ENCODE results near the gene TENM3. TPM values are rescaled to one million over a fixed set of nuclear protein-coding genes. Genes with fewer than 3 reads are reported as not detected.
"Not testable (repeated sequence)": the region's sequence is repeated elsewhere in the genome, so short reads cannot be mapped to it uniquely, and the experiment has no call there.

Gene TENM3
- total RNA-seq, 1 donor from 2014 or later: 0.05 TPM

DNA sequence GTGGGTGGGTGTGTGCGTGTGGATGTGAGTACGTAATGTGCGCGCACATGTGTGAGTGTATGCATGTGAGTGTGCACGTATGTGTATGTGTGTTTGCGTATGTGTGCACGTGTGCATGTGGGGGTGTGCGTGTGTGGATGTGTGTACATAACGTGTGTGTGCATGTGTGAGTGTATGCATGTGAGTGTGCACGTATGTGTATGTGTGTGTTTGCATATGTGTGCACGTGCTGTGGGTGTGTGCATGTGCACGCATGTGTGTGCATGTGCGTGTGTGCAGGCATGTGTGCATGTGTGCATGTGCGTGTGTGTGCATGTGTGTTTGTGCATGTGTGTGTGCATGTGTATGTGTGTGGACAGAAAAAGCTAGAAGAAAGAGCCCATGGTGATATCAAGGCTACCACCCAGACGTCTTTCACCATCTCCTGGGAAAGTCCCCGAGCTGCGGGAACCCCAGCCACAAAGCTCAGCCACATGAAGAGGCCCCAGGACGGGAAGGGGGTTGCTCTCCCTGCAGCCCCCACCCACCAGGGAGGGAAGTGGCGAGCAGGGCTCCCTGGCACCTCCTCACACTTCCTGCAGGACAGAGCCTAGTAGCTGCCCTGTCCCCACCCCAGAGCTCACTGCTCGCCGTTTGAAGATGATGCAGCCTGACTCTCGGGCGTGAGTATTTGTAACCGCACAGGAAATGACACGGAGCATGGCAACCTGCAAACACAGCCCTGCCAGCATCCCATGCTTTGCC lies 565.6 kb downstream of the TENM3 start:
- H3K27me3 Mint-ChIP-seq (ENCODE audit: low read depth): peaks cover 15% of the 10 kb centered on the region
- no peak overlapping the region for H3K27ac Mint-ChIP-seq
- DNase-seq (ENCODE audit: low spot score): peak; percentile 71
- intact Hi-C loops (cut with micrococcal nuclease): loop anchor here (1.0 to 5.0 kb wide), 3 partner anchors 109 to 332 kb away; no protein-coding TSS in a partner anchor
- H3K9me3 Mint-ChIP-seq: peaks cover 8% of the 10 kb centered on the region
- peak overlapping the region; percentile 15 for H3K4me3 Mint-ChIP-seq (ENCODE audit: low read depth)
- peaks cover 19% of the 10 kb centered on the region for H3K4me1 Mint-ChIP-seq (ENCODE audit: low read depth)
- peaks cover 6% of the 10 kb centered on the region for H3K36me3 Mint-ChIP-seq (ENCODE audit: low read depth)

DNA sequence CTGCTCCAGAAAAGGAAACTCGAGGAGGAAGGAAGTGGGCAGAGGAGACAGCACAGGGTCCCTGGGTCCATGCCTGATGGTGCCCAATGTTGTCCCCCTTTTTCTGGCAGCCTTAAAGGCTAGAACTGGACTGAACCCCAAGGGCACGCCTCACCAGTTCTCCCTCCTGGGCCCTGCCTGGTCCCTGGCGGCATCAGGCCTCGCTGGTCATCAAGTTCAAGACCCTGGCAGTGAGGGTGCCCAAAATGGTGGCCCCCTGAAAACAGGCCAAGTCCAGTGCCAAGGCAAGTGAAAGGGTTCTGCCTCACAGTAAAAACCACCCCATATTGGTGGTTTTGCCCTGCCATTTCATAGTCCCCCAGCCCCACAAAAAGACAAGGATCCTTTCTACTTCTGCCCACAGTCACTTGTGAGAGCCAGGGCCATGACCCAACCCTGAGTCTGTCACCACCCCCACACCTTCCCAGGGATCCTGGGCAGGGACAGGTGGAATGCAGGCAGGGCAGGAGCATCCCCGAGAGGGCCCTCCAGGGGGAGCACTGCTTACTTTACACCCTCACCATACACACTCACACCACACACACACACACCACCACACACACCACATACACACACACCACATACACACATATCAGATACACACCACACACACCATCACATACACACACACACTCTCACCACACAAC lies 566.4 kb downstream of the TENM3 start:
- intact Hi-C loops (cut with micrococcal nuclease): loop anchor here (1.0 to 5.0 kb wide), 3 partner anchors 109 to 332 kb away; no protein-coding TSS in a partner anchor
- H3K4me1 Mint-ChIP-seq (ENCODE audit: low read depth): peaks cover 19% of the 10 kb centered on the region
- H3K4me3 Mint-ChIP-seq (ENCODE audit: low read depth): peak overlapping the region; percentile 15
- peaks cover 6% of the 10 kb centered on the region for H3K36me3 Mint-ChIP-seq (ENCODE audit: low read depth)
- H3K27me3 Mint-ChIP-seq (ENCODE audit: low read depth): peaks cover 10% of the 10 kb centered on the region
- peaks cover 8% of the 10 kb centered on the region for H3K9me3 Mint-ChIP-seq
- no peak for DNase-seq (ENCODE audit: low spot score)
- no peak overlapping the region for H3K27ac Mint-ChIP-seq

DNA sequence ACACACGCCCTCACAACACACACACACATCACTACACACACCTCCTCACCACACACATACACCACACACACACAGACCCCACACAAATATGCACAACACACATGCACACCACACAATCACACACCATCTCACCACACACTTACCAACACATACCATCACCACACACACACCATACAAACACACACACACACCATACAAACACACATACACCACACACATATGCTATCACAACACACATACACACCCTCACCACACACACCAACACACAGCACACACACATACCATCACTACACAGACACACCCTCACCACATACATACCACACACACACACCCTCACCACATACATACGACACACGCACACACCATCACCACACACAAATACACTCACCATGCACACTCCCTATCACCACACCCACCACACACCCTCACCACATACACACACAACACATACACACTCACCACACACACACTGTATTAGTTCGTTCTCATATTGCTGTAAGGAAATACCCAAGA lies 567.0 kb downstream of the TENM3 start:
- H3K4me1 Mint-ChIP-seq (ENCODE audit: low read depth): peaks cover 19% of the 10 kb centered on the region
- no peak overlapping the region for H3K27ac Mint-ChIP-seq
- no peak overlapping the region for H3K4me3 Mint-ChIP-seq (ENCODE audit: low read depth)
- peaks cover 8% of the 10 kb centered on the region for H3K27me3 Mint-ChIP-seq (ENCODE audit: low read depth)
- peaks cover 6% of the 10 kb centered on the region for H3K36me3 Mint-ChIP-seq (ENCODE audit: low read depth)
- intact Hi-C loops (cut with micrococcal nuclease): no loop called here
- DNase-seq (ENCODE audit: low spot score): no peak
- peaks cover 8% of the 10 kb centered on the region for H3K9me3 Mint-ChIP-seq

DNA sequence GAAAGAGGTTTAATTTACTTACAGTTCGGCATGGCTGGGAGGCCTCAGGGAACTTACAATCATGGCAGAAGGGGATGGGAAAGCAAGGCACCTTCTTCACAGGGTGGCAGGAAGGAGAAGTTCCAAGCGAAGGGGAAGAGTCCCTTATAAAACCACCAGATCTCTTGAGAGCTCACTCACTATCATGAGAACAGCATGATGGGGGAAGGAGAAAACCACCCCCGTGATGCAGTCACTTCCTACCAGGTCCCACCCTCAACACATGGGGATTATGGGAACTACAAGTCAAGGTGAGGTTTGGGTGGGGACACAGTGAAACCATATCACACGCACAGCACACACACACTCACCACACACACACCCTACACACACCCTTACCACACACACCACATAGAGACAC lies 569.7 kb downstream of the TENM3 start:
- intact Hi-C loops (cut with micrococcal nuclease): no loop called here
- H3K36me3 Mint-ChIP-seq (ENCODE audit: low read depth): peaks cover 6% of the 10 kb centered on the region
- no peak for DNase-seq (ENCODE audit: low spot score)
- H3K4me3 Mint-ChIP-seq (ENCODE audit: low read depth): no peak overlapping the region
- no peaks in the 10 kb centered on the region for H3K27me3 Mint-ChIP-seq (ENCODE audit: low read depth)
- H3K27ac Mint-ChIP-seq: no peak overlapping the region
- peaks cover 15% of the 10 kb centered on the region for H3K4me1 Mint-ChIP-seq (ENCODE audit: low read depth)
- peaks cover 8% of the 10 kb centered on the region for H3K9me3 Mint-ChIP-seq

DNA sequence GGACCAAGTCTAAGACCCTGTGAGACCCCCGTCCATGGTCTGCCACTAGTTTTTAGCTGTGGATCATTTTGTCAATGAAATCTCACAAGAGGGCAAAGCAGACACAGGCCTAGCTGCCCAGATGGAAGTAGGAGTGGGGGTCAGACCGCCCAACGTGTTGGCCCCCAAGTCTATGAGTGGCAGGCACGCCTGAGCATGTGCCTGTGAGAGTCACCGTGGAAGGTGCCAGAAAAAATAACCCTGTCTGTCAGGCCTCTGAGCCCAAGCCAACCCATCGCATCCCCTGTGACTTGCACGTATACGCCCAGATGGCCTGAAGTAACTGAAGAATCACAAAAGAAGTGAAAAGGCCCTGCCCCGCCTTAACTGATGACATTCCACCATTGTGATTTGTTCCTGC lies 570.9 kb downstream of the TENM3 start:
- H3K27me3 Mint-ChIP-seq (ENCODE audit: low read depth); H3K36me3 Mint-ChIP-seq (ENCODE audit: low read depth); H3K9me3 Mint-ChIP-seq; DNase-seq (ENCODE audit: low spot score); H3K27ac Mint-ChIP-seq; intact Hi-C loops (cut with micrococcal nuclease); H3K4me1 Mint-ChIP-seq (ENCODE audit: low read depth); H3K4me3 Mint-ChIP-seq (ENCODE audit: low read depth): not testable (repeated sequence)

DNA sequence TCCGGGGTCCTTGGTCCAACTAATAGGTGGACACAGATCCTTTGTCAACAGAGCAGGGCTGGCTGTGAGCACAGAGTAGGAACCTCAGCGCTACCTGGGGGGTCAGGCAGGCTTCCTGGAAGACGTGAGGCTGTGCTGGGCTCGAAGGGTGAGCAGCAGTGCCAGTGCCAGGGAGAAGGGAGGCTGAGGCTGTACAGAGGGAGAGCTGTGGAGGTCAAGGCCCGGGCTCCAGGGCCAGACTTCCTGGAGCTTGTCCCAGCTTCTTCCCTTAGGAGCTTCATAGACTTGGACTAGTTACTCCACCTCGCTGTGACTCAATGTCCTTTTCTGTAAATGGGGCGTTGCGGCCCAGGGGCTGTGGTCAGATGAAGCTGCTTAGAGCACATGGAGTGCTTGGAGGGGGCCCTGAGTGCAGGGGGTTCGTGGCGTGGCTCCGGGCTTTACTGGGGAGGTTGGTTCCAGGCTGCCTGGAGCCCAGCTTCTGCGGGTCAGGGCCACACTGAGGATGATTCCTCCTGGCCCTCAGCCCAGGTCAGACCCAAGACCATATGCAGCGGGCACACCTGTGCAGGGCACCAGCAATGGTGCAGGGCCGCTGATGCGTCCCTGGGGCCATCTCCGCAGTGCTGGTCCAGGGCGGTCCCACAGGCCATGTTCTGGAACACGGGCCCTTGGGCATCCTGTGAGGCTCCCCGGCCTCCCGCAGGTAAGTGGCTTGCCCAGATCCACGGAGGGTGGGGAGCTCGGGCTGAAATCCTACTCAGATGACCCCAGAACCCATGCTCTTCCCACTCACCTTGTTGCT lies 575.9 kb downstream of the TENM3 start:
- no peak for DNase-seq (ENCODE audit: low spot score)
- no peaks in the 10 kb centered on the region for H3K36me3 Mint-ChIP-seq (ENCODE audit: low read depth)
- peaks cover 9% of the 10 kb centered on the region for H3K4me1 Mint-ChIP-seq (ENCODE audit: low read depth)
- no peaks in the 10 kb centered on the region for H3K27me3 Mint-ChIP-seq (ENCODE audit: low read depth)
- no peak overlapping the region for H3K4me3 Mint-ChIP-seq (ENCODE audit: low read depth)
- intact Hi-C loops (cut with micrococcal nuclease): no loop called here
- no peaks in the 10 kb centered on the region for H3K9me3 Mint-ChIP-seq
- no peak overlapping the region for H3K27ac Mint-ChIP-seq

DNA sequence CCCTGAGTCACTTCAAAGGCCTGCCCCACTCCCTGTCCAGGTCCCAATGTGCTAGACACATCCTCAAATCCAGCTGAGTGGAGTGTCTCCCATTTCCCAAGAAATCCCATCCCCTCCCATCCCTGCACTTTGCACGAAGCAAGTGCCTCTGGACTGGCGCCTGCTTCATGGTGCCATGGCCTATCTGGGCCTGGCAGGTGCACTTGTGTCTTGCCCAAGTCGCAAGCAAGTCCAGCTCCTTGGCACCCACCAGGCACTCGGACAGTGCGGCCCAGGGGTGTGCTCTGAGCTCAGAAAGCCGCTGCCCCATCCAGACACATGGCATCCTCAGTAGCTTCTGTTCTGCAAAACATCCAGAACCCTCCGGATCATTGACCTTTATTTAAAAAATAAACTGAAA lies 576.5 kb downstream of the TENM3 start:
- peaks cover 11% of the 10 kb centered on the region for H3K4me1 Mint-ChIP-seq (ENCODE audit: low read depth)
- no peaks in the 10 kb centered on the region for H3K36me3 Mint-ChIP-seq (ENCODE audit: low read depth)
- H3K27me3 Mint-ChIP-seq (ENCODE audit: low read depth): no peaks in the 10 kb centered on the region
- no peak overlapping the region for H3K4me3 Mint-ChIP-seq (ENCODE audit: low read depth)
- no peak for DNase-seq (ENCODE audit: low spot score)
- no peak overlapping the region for H3K27ac Mint-ChIP-seq
- no peaks in the 10 kb centered on the region for H3K9me3 Mint-ChIP-seq
- intact Hi-C loops (cut with micrococcal nuclease): no loop called here

DNA sequence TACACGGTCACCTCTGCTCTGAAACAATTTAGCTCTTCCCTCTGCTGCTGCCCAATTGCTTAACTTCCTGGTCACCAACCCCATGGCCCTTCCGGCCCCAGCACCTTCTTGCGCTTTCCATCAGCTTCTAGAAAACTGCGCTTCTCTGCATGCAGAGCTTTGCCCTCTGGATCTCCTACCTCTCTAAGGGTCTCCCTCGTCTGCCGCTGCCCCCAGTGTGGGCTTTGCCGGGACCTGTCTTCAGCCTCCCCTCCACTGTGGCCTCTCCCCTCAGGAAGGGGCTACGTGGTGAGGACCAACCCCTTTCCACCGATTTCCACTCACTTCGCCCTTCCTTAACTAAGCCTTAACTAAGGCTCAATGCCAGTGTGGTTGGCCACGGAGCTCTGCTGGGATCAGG lies 579.4 kb downstream of the TENM3 start:
- no peak overlapping the region for H3K27ac Mint-ChIP-seq
- H3K9me3 Mint-ChIP-seq: no peaks in the 10 kb centered on the region
- intact Hi-C loops (cut with micrococcal nuclease): no loop called here
- H3K4me3 Mint-ChIP-seq (ENCODE audit: low read depth): no peak overlapping the region
- no peaks in the 10 kb centered on the region for H3K36me3 Mint-ChIP-seq (ENCODE audit: low read depth)
- no peaks in the 10 kb centered on the region for H3K27me3 Mint-ChIP-seq (ENCODE audit: low read depth)
- H3K4me1 Mint-ChIP-seq (ENCODE audit: low read depth): peaks cover 14% of the 10 kb centered on the region
- no peak for DNase-seq (ENCODE audit: low spot score)

DNA sequence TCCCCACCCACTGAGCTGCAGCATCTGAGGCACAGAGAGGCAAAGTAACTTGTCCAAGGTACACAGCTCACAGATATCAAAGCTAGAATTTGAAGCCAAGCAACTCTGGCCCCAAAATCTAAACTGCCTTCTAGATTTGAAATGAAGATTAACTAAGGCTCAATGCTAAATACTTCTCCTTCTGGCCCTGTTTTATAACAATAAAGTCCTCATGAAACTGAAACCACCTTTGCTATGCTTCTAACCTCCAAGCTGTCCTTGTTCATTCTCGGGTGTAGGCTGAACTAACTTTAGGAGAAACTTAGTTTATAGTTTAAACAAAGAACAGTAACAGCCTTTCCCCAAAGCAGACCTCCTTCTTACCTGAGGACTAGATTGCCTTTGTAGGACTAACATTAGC lies 580.4 kb downstream of the TENM3 start:
- Mint-ChIP-seq H3K4me3 (ENCODE audit: low read depth) (no peak overlapping the region), H3K36me3 (ENCODE audit: low read depth) (no peaks in the 10 kb centered on the region), H3K9me3 (no peaks in the 10 kb centered on the region)

DNA sequence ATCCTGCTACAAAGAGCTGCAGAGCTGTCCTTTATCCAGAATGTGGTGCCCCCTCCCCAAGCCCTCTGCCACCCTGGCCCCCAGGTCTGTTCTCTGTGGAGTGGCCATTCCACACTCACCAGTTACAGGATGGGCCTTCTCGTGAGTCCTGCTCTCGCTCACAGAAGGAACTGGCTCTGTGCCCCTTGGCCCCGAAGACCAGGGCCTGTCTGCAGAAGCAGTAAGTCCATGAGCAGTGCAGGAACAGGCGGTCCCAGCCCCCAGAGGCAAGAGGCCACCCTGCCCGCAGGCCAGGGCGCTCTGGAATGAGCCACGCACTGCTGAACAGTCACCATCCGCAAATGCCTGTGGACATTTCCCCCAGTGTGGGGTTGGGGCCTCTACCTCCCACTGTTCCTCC lies 581.8 kb downstream of the TENM3 start:
- H3K9me3 Mint-ChIP-seq: no peaks in the 10 kb centered on the region
- peaks cover 14% of the 10 kb centered on the region for H3K4me1 Mint-ChIP-seq (ENCODE audit: low read depth)
- H3K27ac Mint-ChIP-seq: no peak overlapping the region
- no peak overlapping the region for H3K4me3 Mint-ChIP-seq (ENCODE audit: low read depth)
- H3K27me3 Mint-ChIP-seq (ENCODE audit: low read depth): no peaks in the 10 kb centered on the region
- no peaks in the 10 kb centered on the region for H3K36me3 Mint-ChIP-seq (ENCODE audit: low read depth)
- no peak for DNase-seq (ENCODE audit: low spot score)
- intact Hi-C loops (cut with micrococcal nuclease): no loop called here

More for the DNA sequence above, 580.4 kb downstream of the TENM3 start:
- Mint-ChIP-seq H3K27ac (no peak overlapping the region), H3K27me3 (ENCODE audit: low read depth) (no peaks in the 10 kb centered on the region), H3K4me1 (ENCODE audit: low read depth) (peaks cover 14% of the 10 kb centered on the region)
- intact Hi-C loops (cut with micrococcal nuclease): no loop called here
- no peak for DNase-seq (ENCODE audit: low spot score)

DNA sequence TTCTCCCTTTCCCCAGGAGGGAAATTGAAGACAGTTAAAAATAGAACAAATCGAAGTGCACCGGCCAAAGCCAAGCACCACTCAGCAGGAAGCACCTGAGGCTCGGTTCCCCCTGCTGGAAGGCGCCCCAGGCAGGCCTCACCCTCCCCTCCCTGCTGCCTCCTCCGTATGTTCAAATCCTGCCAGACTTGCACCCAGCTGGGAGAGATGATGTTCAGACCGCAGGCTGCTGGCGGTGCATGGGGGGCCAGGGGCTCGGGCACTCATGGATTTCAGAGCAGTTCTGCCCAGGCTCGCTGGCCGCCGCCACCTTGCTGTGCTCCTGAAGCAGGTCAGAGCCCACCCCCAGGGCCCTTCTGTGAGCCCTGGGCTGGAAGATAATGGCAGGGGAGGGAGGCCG lies 582.6 kb downstream of the TENM3 start:
- no peak overlapping the region for H3K27ac Mint-ChIP-seq
- peaks cover 6% of the 10 kb centered on the region for H3K27me3 Mint-ChIP-seq (ENCODE audit: low read depth)
- H3K36me3 Mint-ChIP-seq (ENCODE audit: low read depth): no peaks in the 10 kb centered on the region
- peaks cover 14% of the 10 kb centered on the region for H3K4me1 Mint-ChIP-seq (ENCODE audit: low read depth)
- H3K4me3 Mint-ChIP-seq (ENCODE audit: low read depth): no peak overlapping the region
- H3K9me3 Mint-ChIP-seq: no peaks in the 10 kb centered on the region
- no peak for DNase-seq (ENCODE audit: low spot score)
- intact Hi-C loops (cut with micrococcal nuclease): no loop called here

DNA sequence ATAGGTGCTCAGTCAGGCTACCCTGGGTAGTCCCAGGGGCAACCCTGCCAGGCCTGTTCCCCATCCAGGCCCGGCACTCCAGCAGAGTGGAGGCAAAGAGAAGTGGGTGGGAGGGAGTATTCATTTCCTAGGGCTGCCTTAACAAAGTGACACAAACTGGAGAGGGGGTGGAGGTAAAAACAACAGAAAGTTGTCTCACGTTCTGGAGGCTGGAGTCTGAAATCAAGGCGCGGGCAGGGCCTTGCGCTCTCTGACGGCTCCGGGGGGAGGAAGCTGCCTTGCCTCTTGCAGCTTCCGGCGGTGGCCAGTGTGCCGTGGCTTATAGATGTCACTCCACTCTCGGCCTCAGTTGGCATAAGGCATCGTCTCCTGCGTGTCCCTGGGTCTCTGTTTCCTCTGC lies 583.2 kb downstream of the TENM3 start:
- H3K36me3 Mint-ChIP-seq (ENCODE audit: low read depth): no peaks in the 10 kb centered on the region
- H3K27me3 Mint-ChIP-seq (ENCODE audit: low read depth): peaks cover 12% of the 10 kb centered on the region
- intact Hi-C loops (cut with micrococcal nuclease): no loop called here
- H3K4me1 Mint-ChIP-seq (ENCODE audit: low read depth): peaks cover 14% of the 10 kb centered on the region
- H3K4me3 Mint-ChIP-seq (ENCODE audit: low read depth): no peak overlapping the region
- no peaks in the 10 kb centered on the region for H3K9me3 Mint-ChIP-seq
- no peak overlapping the region for H3K27ac Mint-ChIP-seq
- DNase-seq (ENCODE audit: low spot score): peak; percentile 16

Measured in activated T-helper 2 cell treated with anti-CD3 and anti-CD28 coated beads, Interferon-gamma antibody, Interleukin-2, Interleukin-4, amounts not matched to agents 10 μg/mL and 5 μg/mL and 100 μg/mL, durations not matched to agents 14 hours and 24 hours and 36 hours (primary cell).